HEK293 (cell line): Measurements from ENCODE around the gene DDX49.
A peak's percentile ranks its signal among the peaks of the same experiment; 100 is the strongest.

Experiments
- CTCF ChIA-PET: fragments of 350-600 bp; formaldehyde crosslinking; extraction: SDS; loops from one replicate; lab custom pipeline; 2021; ENCODE audit warnings: antibody characterized with exemption; lab: Yijun Ruan, JAX
- POLR2A ChIA-PET: fragments of 300-600 bp; formaldehyde crosslinking; extraction: SDS; loops from one replicate; lab custom pipeline; 2020; ENCODE audit warnings: antibody characterized with exemption, inconsistent platforms; lab: Yijun Ruan, JAX
- H3K27ac ChIP-seq: fragments of 200-500 bp; sonication (Bioruptor generic); 2 replicates; pipeline ENCODE4 v1.5.1; 2014; ENCODE audit warnings: low read depth, low read length, control low read depth, inconsistent platforms; ENCODE audit errors: extremely low read depth
- H3K36me3 ChIP-seq, 2 experiments: fragments of 200-500 bp in 1 of 2; sonication (Bioruptor generic) in 1 of 2; 1 replicate in 1 of 2; 2 replicates in 1 of 2; pipeline ENCODE4 v1.5.1; 2014 to 2017; ENCODE audit warnings: inconsistent platforms in 2 of 2, low read length in 2 of 2; ENCODE audit not compliant: control insufficient read depth in 2 of 2, insufficient read depth in 1 of 2
- H3K4me1 ChIP-seq: fragments of 200-500 bp; sonication (Bioruptor generic); 2 replicates; pipeline ENCODE4 v1.5.1; 2014; ENCODE audit warnings: mild to moderate bottlenecking, low read length, inconsistent platforms; ENCODE audit not compliant: control insufficient read depth, insufficient read depth
- H3K4me3 ChIP-seq: 2 replicates; pipeline ENCODE4 v1.5.1; 2011; ENCODE audit warnings: low read depth, mild to moderate bottlenecking, control low read depth, low read length, moderate library complexity
- H3K9me3 ChIP-seq: fragments of 200-500 bp; sonication (Bioruptor generic); 2 replicates; pipeline ENCODE4 v1.5.1; 2014; ENCODE audit warnings: low read depth, low read length, inconsistent platforms; ENCODE audit not compliant: control insufficient read depth, insufficient read depth
- GLIS1 ChIP-seq: fragments of 450-650 bp; formaldehyde crosslinking; IDR thresholded peaks from 2 replicates; pipeline ENCODE4 v1.5.1; 2016; ENCODE audit warnings: missing biosample characterization, missing genetic modification characterization
- WT1 ChIP-seq: fragments of 450-650 bp; formaldehyde crosslinking; IDR thresholded peaks from 2 replicates; pipeline ENCODE4 v1.5.1; 2016; ENCODE audit warnings: missing biosample characterization, missing genetic modification characterization
- ZFHX2 ChIP-seq: fragments of 450-650 bp; formaldehyde crosslinking; conservative IDR thresholded peaks from 2 replicates; pipeline ENCODE4 v1.5.1; 2016; ENCODE audit warnings: missing biosample characterization, missing genetic modification characterization
- ZNF121 ChIP-seq: fragments of 450-650 bp; formaldehyde crosslinking; IDR thresholded peaks from 2 replicates; pipeline ENCODE4 v1.5.1; 2016; ENCODE audit warnings: missing biosample characterization, missing genetic modification characterization
- ZNF138 ChIP-seq: fragments of 450-650 bp; formaldehyde crosslinking; IDR thresholded peaks from 2 replicates; pipeline ENCODE4 v1.5.1; 2016; ENCODE audit warnings: missing biosample characterization, missing genetic modification characterization, borderline replicate concordance
- ZNF169 ChIP-seq: fragments of 450-650 bp; formaldehyde crosslinking; IDR thresholded peaks from 2 replicates; pipeline ENCODE4 v1.5.1; 2016; ENCODE audit warnings: missing biosample characterization, missing genetic modification characterization
- ZNF335 ChIP-seq: fragments of 450-650 bp; formaldehyde crosslinking; conservative IDR thresholded peaks from 2 replicates; pipeline ENCODE4 v1.5.1; 2016; ENCODE audit warnings: missing biosample characterization, missing genetic modification characterization
- ZNF571 ChIP-seq: fragments of 450-650 bp; formaldehyde crosslinking; IDR thresholded peaks from 2 replicates; pipeline ENCODE4 v1.5.0; 2017; ENCODE audit warnings: missing biosample characterization, missing genetic modification characterization
- ZNF629 ChIP-seq: fragments of 450-650 bp; formaldehyde crosslinking; IDR thresholded peaks from 2 replicates; pipeline ENCODE4 v1.5.1; 2017; ENCODE audit warnings: missing biosample characterization, missing genetic modification characterization
- ZNF76 ChIP-seq: fragments of 450-650 bp; formaldehyde crosslinking; IDR thresholded peaks from 2 replicates; pipeline ENCODE4; 2016; ENCODE audit warnings: low read depth, missing biosample characterization, missing genetic modification characterization, borderline replicate concordance
- ZSCAN23 ChIP-seq: fragments of 450-650 bp; formaldehyde crosslinking; IDR thresholded peaks from 2 replicates; pipeline ENCODE4 v1.5.1; 2016; ENCODE audit warnings: missing biosample characterization, missing genetic modification characterization
- TF ChIP-seq, protein P1 (sequence below): fragments of 450-650 bp; formaldehyde crosslinking; IDR thresholded peaks from 2 replicates; pipeline ENCODE4 v1.5.1; 2016; ENCODE audit warnings: missing biosample characterization, missing genetic modification characterization
- TF ChIP-seq, protein P2 (sequence below): fragments of 450-650 bp; formaldehyde crosslinking; optimal IDR thresholded peaks from 2 replicates; pipeline ENCODE3; 2016; ENCODE audit warnings: missing biosample characterization, mild to moderate bottlenecking, missing genetic modification characterization
- TF ChIP-seq, protein P3 (sequence below): fragments of 450-650 bp; formaldehyde crosslinking; IDR thresholded peaks from 2 replicates; pipeline ENCODE4 v1.5.0; 2017; ENCODE audit warnings: missing biosample characterization, missing genetic modification characterization, borderline replicate concordance
- TF ChIP-seq, protein P4 (sequence below): fragments of 450-650 bp; formaldehyde crosslinking; conservative IDR thresholded peaks from 2 replicates; pipeline ENCODE4 v1.5.1; 2016; ENCODE audit warnings: low read depth, missing biosample characterization, missing genetic modification characterization

The DDX49 gene

DNA sequence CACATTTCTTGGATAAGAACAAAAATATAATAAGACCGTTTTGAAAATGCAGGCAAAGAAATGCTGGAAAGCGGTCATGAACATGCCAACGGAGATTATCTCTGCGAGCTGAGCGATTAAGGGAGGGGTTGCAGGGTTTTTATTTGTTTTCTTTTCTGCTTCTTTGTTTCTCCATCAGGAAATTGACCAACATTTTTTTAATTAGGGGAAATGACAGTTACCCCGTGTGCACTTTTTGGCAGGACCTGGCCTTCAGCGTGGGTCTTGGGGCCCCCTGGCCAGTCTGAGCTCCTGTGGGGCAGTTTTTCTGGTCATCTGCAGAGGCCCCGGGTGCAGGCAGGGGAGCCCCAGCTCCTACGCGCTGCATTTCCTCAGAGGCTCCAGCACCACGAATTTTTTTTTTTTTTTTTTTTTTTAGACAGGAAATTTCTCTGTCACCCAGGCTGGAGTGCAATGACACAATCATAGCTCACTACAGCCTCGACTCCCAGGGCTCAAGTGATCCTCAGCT, 52.8 kb downstream of the DDX49 start:
- TF ChIP-seq, protein P1, sequence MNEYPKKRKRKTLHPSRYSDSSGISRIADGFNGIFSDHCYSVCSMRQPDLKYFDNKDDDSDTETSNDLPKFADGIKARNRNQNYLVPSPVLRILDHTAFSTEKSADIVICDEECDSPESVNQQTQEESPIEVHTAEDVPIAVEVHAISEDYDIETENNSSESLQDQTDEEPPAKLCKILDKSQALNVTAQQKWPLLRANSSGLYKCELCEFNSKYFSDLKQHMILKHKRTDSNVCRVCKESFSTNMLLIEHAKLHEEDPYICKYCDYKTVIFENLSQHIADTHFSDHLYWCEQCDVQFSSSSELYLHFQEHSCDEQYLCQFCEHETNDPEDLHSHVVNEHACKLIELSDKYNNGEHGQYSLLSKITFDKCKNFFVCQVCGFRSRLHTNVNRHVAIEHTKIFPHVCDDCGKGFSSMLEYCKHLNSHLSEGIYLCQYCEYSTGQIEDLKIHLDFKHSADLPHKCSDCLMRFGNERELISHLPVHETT (tag by site-specific recombination) = no peak
- TF ChIP-seq GLIS1 = peak; percentile 82
- TF ChIP-seq ZNF335 (tag by site-specific recombination) = peak; percentile 30; the same call in 1 of the 2 replicates
- TF ChIP-seq ZNF169 (tag by site-specific recombination) = no peak
- Histone ChIP-seq H3K4me3 (no peak overlapping the region), H3K27ac (no peak overlapping the region), H3K4me1 (peaks cover 5% of the 10 kb centered on the region; the same call in 1 of the 2 replicates), H3K9me3 (no peaks in the 10 kb centered on the region), H3K36me3 (no peaks in the 10 kb centered on the region)
- ChIA-PET CTCF (no interaction called here), POLR2A (interaction anchor here (0.5 to 0.6 kb wide), 3 partner anchors 141 to 386 kb away, joined by 3 to 5 read pairs (median 3); partner anchors contain the start of gene UPF1)

DNA sequence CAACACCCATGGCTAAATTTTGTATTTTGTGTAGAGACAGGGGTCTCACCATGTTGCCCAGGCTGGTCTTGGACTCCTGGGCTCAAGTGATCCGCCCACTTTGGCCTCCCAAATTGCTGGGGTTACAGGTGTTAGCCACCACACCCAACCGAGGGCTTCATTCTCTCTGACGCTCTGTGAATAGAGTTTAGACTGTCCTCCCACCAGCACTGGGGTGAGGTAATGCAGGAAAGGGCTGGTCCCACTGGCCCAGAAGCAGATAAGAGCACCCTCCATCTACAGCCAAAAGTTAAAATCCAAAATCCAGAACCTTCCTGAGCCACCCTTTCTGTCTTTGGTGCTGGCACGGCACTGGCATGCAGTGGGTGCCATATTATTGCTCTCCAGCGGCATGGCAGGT, 53.3 kb downstream of the DDX49 start:
- Histone ChIP-seq H3K4me3 (no peak overlapping the region), H3K27ac (no peak overlapping the region), H3K9me3 (no peaks in the 10 kb centered on the region), H3K36me3 (no peaks in the 10 kb centered on the region), H3K4me1 (peaks cover 5% of the 10 kb centered on the region; the same call in 1 of the 2 replicates)
- CTCF ChIA-PET = no interaction called here
- POLR2A ChIA-PET = interaction anchor here (0.6 kb wide), 2 partner anchors 141 to 385 kb away, joined by 3 to 5 read pairs; partner anchors contain the start of gene UPF1
- TF ChIP-seq ZNF138 (tag by site-specific recombination) (no peak), ZNF571 (tag by site-specific recombination) (no peak), ZNF629 (tag by site-specific recombination) (no peak), WT1 (tag by site-specific recombination) (no peak), ZSCAN23 (tag by site-specific recombination) (no peak), ZFHX2 (tag by site-specific recombination) (no peak), ZNF76 (tag by site-specific recombination) (no peak), ZNF121 (tag by site-specific recombination) (no peak)
- TF ChIP-seq, protein P2, sequence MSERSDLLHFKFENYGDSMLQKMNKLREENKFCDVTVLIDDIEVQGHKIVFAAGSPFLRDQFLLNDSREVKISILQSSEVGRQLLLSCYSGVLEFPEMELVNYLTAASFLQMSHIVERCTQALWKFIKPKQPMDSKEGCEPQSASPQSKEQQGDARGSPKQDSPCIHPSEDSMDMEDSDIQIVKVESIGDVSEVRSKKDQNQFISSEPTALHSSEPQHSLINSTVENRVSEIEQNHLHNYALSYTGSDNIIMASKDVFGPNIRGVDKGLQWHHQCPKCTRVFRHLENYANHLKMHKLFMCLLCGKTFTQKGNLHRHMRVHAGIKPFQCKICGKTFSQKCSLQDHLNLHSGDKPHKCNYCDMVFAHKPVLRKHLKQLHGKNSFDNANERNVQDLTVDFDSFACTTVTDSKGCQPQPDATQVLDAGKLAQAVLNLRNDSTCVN (tag by site-specific recombination) = no peak
- TF ChIP-seq, protein P3, sequence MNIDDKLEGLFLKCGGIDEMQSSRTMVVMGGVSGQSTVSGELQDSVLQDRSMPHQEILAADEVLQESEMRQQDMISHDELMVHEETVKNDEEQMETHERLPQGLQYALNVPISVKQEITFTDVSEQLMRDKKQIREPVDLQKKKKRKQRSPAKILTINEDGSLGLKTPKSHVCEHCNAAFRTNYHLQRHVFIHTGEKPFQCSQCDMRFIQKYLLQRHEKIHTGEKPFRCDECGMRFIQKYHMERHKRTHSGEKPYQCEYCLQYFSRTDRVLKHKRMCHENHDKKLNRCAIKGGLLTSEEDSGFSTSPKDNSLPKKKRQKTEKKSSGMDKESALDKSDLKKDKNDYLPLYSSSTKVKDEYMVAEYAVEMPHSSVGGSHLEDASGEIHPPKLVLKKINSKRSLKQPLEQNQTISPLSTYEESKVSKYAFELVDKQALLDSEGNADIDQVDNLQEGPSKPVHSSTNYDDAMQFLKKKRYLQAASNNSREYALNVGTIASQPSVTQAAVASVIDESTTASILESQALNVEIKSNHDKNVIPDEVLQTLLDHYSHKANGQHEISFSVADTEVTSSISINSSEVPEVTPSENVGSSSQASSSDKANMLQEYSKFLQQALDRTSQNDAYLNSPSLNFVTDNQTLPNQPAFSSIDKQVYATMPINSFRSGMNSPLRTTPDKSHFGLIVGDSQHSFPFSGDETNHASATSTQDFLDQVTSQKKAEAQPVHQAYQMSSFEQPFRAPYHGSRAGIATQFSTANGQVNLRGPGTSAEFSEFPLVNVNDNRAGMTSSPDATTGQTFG (tag by site-specific recombination) = no peak
- TF ChIP-seq, protein P4, sequence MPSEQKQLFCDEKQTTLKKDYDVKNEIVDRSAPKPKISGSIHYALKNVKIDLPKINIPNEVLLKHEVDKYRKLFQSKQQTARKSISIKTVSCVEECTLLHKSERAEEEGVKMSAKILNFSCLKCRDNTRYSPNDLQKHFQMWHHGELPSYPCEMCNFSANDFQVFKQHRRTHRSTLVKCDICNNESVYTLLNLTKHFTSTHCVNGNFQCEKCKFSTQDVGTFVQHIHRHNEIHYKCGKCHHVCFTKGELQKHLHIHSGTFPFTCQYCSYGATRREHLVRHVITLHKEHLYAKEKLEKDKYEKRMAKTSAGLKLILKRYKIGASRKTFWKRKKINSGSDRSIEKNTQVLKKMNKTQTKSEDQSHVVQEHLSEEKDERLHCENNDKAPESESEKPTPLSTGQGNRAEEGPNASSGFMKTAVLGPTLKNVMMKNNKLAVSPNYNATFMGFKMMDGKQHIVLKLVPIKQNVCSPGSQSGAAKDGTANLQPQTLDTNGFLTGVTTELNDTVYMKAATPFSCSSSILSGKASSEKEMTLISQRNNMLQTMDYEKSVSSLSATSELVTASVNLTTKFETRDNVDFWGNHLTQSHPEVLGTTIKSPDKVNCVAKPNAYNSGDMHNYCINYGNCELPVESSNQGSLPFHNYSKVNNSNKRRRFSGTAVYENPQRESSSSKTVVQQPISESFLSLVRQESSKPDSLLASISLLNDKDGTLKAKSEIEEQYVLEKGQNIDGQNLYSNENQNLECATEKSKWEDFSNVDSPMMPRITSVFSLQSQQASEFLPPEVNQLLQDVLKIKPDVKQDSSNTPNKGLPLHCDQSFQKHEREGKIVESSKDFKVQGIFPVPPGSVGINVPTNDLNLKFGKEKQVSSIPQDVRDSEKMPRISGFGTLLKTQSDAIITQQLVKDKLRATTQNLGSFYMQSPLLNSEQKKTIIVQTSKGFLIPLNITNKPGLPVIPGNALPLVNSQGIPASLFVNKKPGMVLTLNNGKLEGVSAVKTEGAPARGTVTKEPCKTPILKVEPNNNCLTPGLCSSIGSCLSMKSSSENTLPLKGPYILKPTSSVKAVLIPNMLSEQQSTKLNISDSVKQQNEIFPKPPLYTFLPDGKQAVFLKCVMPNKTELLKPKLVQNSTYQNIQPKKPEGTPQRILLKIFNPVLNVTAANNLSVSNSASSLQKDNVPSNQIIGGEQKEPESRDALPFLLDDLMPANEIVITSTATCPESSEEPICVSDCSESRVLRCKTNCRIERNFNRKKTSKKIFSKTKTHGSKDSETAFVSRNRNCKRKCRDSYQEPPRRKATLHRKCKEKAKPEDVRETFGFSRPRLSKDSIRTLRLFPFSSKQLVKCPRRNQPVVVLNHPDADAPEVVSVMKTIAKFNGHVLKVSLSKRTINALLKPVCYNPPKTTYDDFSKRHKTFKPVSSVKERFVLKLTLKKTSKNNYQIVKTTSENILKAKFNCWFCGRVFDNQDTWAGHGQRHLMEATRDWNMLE = no peak
